Measurements from ENCODE around the gene CCDC187. TPM values are rescaled to one million over a fixed set of nuclear protein-coding genes. Genes with fewer than 3 reads are reported as not detected.

The CCDC187 gene
- total and polyA plus RNA-seq, 4 donors: 2.0 to 16.8 (median 6.8) TPM

DNA sequence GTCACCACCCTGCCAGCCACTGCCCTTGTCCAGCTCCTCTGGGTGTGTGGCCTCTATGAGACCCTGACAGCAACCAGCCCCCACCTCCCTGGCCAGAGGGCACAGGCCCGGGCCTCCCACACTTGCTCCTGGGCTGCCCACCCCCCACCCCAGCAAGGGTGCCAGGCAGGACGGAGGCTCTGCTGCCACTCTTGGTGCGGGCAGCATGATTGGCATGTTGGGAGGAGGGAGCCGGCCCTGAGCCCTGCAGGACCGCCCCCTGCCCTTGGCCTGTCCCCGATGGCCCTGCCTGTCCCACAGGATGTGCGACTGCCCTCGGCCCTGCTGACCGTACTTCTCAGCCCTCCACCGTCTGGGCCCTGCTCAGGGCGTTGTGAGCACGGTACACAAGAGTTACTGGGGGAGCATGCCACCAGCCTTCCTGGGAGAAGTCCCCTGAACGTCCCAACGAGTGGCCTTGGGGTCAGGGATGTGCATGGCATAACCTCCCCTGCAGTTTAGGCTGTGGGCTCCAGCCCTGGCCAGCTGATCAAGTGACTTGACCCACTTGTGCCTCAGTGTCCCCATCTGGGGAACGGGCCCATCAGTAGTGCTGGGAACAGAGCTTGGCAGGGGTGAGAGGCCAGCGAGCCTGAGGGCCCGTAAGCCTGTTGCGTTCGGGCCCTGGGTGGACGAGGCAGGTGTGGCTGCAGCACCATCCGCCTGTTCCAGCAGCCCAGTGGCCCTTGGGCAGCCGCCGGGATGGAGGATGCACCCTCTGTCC lies 39.4 kb upstream of the CCDC187 start:
- ATAC-seq (ENCODE audit: insufficient read depth, low FRiP score): no peak
- TF ChIP-seq, protein P1, sequence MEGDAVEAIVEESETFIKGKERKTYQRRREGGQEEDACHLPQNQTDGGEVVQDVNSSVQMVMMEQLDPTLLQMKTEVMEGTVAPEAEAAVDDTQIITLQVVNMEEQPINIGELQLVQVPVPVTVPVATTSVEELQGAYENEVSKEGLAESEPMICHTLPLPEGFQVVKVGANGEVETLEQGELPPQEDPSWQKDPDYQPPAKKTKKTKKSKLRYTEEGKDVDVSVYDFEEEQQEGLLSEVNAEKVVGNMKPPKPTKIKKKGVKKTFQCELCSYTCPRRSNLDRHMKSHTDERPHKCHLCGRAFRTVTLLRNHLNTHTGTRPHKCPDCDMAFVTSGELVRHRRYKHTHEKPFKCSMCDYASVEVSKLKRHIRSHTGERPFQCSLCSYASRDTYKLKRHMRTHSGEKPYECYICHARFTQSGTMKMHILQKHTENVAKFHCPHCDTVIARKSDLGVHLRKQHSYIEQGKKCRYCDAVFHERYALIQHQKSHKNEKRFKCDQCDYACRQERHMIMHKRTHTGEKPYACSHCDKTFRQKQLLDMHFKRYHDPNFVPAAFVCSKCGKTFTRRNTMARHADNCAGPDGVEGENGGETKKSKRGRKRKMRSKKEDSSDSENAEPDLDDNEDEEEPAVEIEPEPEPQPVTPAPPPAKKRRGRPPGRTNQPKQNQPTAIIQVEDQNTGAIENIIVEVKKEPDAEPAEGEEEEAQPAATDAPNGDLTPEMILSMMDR (IDR thresholded peaks at IDR 0.05; ENCODE audit: control extremely low read depth, extremely low read depth): no peak
- H3K4me1 ChIP-seq (ENCODE audit: control insufficient read depth in 5 of 5, insufficient read depth in 5 of 5, low read length in 5 of 5): peaks cover 0 to 34% (median 4%) of the 10 kb centered on the region in 5 donors
- no peaks in the 10 kb centered on the region for H3K27me3 ChIP-seq (ENCODE audit: control insufficient read depth in 3 of 3, insufficient read depth in 3 of 3, low read length in 2 of 3)
- WGBS, 2 donors: 59 to 72% methylated on average over 23 of the region's 23 CpGs
- H3K36me3 ChIP-seq (ENCODE audit: control insufficient read depth in 4 of 4, insufficient read depth in 4 of 4, low read length in 4 of 4): peaks cover 0 to 17% (median 9%) of the 10 kb centered on the region in 4 donors
- no peak overlapping the region for H3K9ac ChIP-seq (ENCODE audit: insufficient read depth in 1 of 2, low read length in 2 of 2)
- peak overlapping the region; percentile 54 to 58 for H3K27ac ChIP-seq (ENCODE audit: low read depth in 1 of 2, low read length in 1 of 2)
- H3K9me3 ChIP-seq (ENCODE audit: control insufficient read depth in 4 of 4, insufficient read depth in 3 of 4, low read length in 3 of 4): no peaks in the 10 kb centered on the region
- DNase-seq: no peak
- H3K4me3 ChIP-seq: no peak overlapping the region

DNA sequence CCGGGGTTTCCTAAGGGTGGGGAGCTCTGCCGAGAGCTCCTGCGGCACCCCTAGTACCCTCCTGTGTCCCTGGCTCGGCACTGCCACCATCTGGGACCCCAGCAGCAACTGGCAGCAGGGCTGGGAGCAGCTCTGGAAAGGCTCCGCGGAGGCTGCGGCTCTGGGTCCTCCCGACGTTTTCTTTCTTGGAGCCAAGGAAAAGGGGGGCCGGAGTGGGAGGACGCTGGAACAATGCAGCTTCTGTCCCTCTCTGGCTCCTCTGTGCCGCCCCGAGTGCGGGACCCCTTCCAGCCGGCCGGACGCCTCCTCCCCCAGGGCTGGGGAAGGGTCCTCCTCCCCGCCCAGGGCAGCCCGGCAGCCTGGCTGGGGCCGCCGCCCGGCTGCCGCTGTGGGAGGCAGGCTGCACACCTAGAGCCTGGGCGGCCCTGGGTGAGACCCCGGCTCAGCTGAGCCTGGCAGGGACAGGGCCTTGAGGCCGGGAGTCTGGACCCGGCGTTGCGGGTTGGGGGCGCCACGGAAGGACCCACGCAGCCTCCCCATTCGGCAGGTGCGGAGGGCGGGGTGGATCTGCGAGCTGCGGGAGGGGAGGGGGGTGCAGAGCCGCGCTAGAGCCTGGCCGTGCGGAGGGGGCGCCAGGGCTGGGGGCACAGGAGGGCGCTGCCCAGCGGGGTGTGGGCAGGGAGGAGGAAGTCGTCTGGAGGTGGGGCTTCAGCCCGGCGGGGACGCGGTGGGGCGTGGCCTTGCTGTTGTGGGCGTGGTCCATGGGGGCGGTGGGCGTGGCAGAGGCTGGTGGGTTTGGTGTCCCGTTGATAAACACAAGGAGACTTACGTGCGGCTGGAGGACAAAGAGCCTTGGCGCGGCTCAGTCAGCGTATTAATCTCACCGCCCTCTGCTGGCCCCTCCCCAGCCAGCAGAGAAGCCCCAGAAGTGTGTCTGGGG lies 38.6 kb upstream of the CCDC187 start:
- Histone ChIP-seq H3K27me3 (ENCODE audit: control insufficient read depth in 3 of 3, insufficient read depth in 3 of 3, low read length in 2 of 3) (no peaks in the 10 kb centered on the region), H3K4me3 (peak overlapping the region; percentile 23), H3K9ac (ENCODE audit: insufficient read depth in 1 of 2, low read length in 2 of 2) (no peak overlapping the region), H3K9me3 (ENCODE audit: control insufficient read depth in 4 of 4, insufficient read depth in 3 of 4, low read length in 3 of 4) (no peaks in the 10 kb centered on the region), H3K36me3 (ENCODE audit: control insufficient read depth in 4 of 4, insufficient read depth in 4 of 4, low read length in 4 of 4) (peaks cover 0 to 20% (median 11%) of the 10 kb centered on the region in 4 donors), H3K4me1 (ENCODE audit: control insufficient read depth in 5 of 5, insufficient read depth in 5 of 5, low read length in 5 of 5) (peaks cover 0 to 31% (median 3%) of the 10 kb centered on the region in 5 donors), H3K27ac (ENCODE audit: low read depth in 1 of 2, low read length in 1 of 2) (peak overlapping the region; percentile 65 to 78)
- DNase-seq (peak; percentile 88 to 94 (median 91)), ATAC-seq (ENCODE audit: insufficient read depth, low FRiP score) (peak; percentile 48)
- 24 to 36% methylated on average over 55 to 60 of the region's 60 CpGs for WGBS, 2 donors
- TF ChIP-seq, protein P1 (IDR thresholded peaks at IDR 0.05; ENCODE audit: control extremely low read depth, extremely low read depth): no peak

DNA sequence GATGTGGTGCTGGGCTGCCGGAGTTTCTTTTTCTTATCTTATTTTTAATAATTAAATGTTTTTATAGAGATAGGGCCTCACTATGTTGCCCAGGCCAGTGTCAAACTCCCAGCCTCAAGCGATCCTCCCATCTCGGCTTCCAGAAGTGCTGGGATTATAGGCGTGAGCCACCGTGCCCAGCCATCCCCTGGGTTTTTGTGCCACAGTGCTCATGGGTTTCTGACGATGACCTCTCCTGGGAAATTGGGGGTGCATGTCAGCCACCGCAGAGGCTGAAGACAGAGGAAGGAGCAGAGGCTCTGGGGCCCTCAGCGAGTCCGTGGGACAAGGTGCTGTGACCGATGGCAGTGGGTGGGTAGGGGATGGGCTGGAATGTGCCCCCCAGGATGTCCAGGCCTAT lies 37.9 kb upstream of the CCDC187 start:
- Histone ChIP-seq H3K4me3 (no peak overlapping the region), H3K27me3 (ENCODE audit: control insufficient read depth in 3 of 3, insufficient read depth in 3 of 3, low read length in 2 of 3) (no peaks in the 10 kb centered on the region), H3K9me3 (ENCODE audit: control insufficient read depth in 4 of 4, insufficient read depth in 3 of 4, low read length in 3 of 4) (no peaks in the 10 kb centered on the region), H3K4me1 (ENCODE audit: control insufficient read depth in 5 of 5, insufficient read depth in 5 of 5, low read length in 5 of 5) (peaks cover 0 to 26% (median 3%) of the 10 kb centered on the region in 5 donors), H3K36me3 (ENCODE audit: control insufficient read depth in 4 of 4, insufficient read depth in 4 of 4, low read length in 4 of 4) (peaks cover 0 to 25% (median 11%) of the 10 kb centered on the region in 4 donors), H3K27ac (ENCODE audit: low read depth in 1 of 2, low read length in 1 of 2) (peak overlapping the region; percentile 26 to 78), H3K9ac (ENCODE audit: insufficient read depth in 1 of 2, low read length in 2 of 2) (no peak overlapping the region)
- no peak for DNase-seq
- no peak for ATAC-seq (ENCODE audit: insufficient read depth, low FRiP score)
- TF ChIP-seq, protein P1 (IDR thresholded peaks at IDR 0.05; ENCODE audit: control extremely low read depth, extremely low read depth): no peak
- WGBS, 2 donors: 86 to 97% methylated on average over 10 of the region's 10 CpGs
